ENCODE data around the gene ZNF488. TPM values are rescaled to one million over a fixed set of nuclear protein-coding genes. Genes with fewer than 3 reads are reported as not detected.
"Not testable (repeated sequence)": the region's sequence is repeated elsewhere in the genome, so short reads cannot be mapped to it uniquely, and the experiment has no call there.

ZNF488 gene
- 0.16 TPM for total RNA-seq
- long read RNA-seq: 0 reads

- intact Hi-C loops (cut with DNase I): no loop called here
- DNase-seq (ENCODE audit: low spot score): peak; percentile 90
Measured at GRCh38 chr10:47384148-47384921, at the start of gene ZNF488. ZNF488 (minus strand) TSS chr10:47384293; CDS start chr10:47368829, 15,464 bp downstream.

DNA sequence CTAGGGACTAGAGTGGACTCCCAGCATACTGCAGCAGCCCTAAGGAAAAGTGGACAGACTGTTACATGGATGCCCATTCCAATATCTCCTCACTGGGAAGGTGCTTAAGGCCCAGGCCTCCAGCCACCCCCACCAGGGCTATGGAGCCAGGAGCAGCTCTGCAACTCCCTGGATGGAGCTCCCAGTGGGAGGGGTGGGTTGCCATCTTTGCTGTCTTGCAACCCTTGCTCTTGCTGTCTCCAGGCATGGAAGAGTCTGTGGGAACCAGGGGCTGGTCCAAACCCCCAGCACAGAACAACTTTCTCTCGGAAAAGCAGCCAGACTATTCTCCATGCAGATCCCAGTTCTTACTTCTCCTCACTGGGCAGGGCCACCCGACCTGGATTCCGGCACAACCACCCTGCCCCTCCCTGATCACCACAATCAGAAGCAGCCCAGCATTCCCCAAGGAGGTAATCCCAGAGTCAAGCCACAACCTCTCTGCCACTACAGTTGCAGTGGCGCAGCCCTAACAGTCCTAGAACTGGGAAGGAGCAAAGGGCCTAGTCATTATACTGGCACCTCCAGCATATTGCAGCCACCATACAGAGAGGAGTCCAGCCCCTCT lies 41.8 kb upstream of the ZNF488 start:
- no peak for DNase-seq (ENCODE audit: low spot score)
- intact Hi-C loops (cut with DNase I): no loop called here

DNA sequence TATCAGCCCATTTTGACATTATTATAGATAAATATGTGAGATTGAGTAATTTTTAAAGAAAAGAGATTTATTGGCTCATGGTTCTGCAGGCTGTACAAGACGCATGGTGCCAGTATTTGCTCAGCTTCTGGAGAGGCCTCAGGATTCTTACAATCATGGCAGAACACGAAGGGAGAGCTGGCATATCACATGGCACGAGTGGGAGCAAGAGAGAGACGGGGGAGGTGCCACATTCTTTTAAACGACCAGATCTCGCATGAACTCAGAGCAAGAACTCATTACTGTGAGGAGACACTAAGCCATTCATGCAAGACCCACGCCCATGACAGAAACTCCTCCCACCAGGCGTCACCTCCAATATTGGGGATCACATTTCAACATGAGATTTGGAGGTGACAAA lies 40.1 kb upstream of the ZNF488 start:
- no peak for DNase-seq (ENCODE audit: low spot score)
- intact Hi-C loops (cut with DNase I): no loop called here

DNA sequence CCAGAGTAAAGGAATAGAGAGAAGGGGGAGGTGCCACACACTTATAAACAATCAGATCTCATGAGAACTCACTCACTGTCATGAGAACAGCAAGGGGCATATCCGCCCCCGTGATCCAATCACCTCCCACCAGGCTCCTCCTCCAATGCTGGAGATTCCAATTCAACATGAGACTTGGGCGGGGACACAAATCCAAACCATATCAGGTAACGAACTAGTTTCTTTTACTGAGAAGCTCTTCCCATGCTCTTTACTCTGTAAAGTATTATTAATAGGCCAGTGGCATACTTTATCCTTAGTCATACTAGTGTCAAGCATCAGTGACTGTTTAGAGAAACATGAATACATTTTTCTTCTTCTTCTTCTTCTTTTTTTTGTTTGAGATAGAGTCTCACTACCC lies 39.4 kb upstream of the ZNF488 start:
- no peak for DNase-seq (ENCODE audit: low spot score)
- intact Hi-C loops (cut with DNase I): no loop called here

DNA sequence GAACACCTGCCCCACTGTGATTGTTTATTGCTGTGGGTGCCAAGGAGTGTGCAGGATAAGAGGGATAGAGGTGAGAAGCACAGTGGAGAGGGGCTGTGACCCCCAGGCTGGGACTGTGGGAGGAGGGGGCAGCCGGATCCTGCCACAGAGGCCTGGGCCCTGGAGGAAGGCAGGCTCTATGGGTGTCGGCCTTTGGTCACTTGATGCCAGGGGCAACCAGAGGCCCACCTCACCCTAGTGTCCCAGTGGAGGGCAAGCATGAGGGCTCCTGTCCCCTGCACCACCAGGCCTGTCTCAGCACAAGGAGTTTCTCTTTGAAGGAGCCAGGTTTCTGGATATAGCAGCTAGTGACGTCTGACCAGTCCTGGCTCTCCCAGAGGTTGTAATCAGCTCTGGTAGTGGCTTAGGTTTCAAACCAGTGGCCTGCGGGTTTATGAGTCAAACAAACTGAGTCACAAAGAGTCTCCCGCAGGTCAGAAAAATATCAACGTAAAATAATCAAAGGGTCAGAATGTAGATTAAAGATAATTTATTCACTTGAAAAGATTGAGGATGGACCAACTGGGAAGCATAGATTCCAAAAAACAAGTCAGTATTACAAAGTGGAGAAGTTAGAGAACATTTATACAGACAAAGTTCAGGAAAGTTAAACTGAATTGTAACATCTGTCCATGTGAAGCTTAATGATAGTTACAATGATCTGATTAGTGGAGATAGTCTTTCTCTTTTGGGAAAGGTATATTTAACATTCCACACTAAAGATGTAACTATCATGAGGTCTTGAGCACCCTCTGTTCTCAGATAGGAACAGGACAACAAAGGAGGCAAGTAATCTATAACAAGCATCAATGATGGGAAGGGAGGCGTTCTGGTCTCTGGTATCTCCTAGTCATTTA lies 37.2 kb upstream of the ZNF488 start:
- intact Hi-C loops (cut with DNase I): no loop called here
- DNase-seq (ENCODE audit: low spot score): no peak

GRCh38 chr10:47420305-47421056 lies 36.4 kb upstream of the ZNF488 start:
- no peak for DNase-seq (ENCODE audit: low spot score)
- intact Hi-C loops (cut with DNase I): no loop called here

GRCh38 chr10:47419421-47419820 lies 35.3 kb upstream of the ZNF488 start:
- intact Hi-C loops (cut with DNase I): no loop called here

GRCh38 chr10:47418966-47419365 lies 34.9 kb upstream of the ZNF488 start:
- intact Hi-C loops (cut with DNase I): no loop called here
- DNase-seq (ENCODE audit: low spot score): no peak

More at GRCh38 chr10:47419421-47419820, 35.3 kb upstream of the ZNF488 start:
- DNase-seq (ENCODE audit: low spot score): no peak

DNA sequence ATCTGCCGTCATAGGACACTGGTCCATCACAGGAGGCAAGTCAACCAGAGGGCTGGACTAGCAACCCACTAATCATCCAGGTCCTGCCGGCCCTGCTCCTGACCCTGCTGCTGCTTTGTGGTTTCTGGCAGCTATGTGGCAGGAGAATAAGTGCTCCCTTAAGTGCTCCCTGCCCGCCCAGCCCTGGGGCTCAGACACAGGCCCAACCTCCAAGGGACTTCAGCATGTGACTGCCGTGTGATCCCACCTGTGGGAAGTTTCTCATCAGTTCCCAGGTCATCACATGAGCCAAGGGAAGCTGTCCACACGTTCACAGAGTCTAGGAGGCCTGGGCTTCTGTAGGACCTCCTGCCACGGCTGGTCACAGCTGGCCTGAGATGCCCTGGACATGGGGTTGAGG lies 34.2 kb upstream of the ZNF488 start:
- intact Hi-C loops (cut with DNase I): no loop called here
- DNase-seq (ENCODE audit: low spot score): no peak

- DNase-seq (ENCODE audit: low spot score): not testable (repeated sequence)
Measured at GRCh38 chr10:47416305-47417218, 32.5 kb upstream of the ZNF488 start.

DNA sequence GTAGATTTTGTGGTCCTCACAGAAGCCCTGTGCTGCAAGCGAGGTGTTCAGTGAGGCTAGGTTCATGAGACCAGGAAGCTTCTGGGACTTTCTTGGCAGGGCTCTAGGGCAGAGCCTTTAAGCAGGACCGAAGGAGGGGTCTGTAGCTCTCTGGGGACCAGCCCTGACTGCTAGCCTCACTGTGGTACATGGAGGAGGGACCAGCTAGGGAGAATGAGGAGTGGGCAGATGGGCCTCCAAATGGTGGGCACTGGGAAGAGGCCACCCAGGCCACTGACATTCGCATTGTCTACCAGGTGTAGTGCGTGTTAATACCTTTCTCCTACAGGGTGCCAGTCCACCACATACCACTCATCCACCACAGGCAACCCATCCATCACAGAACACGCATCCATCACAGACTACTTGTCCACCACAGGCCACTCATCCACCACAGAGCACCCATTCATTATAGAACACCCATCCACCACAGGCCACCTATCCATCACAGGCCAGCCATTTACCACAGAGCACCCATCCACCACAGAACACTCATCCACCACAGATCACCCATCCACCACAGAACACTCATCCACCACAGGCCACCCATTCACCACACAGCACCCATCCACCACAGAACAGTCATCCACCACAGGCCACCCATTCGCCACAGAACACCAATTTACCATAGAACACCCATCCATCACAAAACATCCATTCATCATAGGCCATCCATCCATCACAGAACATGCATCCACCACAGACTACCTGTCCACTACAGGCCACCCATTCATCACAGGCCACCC lies 31.6 kb upstream of the ZNF488 start:
- no peak for DNase-seq (ENCODE audit: low spot score)
- intact Hi-C loops (cut with DNase I): no loop called here

More at GRCh38 chr10:47416305-47417218, 32.5 kb upstream of the ZNF488 start:
- intact Hi-C loops (cut with DNase I): not testable (repeated sequence)

DNA sequence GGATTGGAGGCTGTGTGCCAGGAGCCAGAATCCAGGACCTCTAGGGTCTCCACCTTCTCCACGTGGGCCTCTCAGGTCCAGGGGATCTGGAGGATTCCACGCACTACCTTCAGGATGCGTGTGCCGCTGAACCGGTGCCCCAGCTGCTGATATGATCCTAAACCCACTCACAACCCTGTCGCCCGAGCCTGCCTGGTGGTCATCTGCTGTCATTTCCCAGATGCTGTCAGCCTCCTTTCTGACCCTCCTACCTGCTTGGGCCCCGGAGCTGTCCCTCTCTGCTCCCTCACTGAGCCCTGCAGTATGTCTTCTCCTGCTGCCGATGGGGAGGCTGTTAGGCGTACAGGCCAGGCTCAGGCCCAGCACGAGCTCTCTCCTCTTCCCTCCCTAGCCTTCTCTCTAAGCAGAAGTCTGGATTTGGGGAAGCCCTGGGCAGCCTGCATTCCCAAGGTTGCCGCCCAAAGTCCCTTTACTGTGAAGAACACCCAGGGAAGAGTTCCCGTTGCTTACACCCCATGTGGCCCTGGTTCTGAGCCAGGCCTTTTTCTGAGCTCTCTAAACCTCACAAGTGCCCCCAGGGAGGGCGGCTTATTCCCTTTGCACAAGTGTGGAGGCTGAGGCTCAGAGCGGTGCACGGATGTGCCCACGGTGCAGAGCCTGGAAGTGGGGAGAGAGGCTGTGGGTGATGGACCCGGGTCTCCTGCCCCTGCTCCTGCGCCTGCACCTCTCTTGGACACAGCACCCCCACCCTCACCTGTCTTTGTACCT lies 30.8 kb upstream of the ZNF488 start:
- DNase-seq (ENCODE audit: low spot score): no peak
- intact Hi-C loops (cut with DNase I): no loop called here

DNA sequence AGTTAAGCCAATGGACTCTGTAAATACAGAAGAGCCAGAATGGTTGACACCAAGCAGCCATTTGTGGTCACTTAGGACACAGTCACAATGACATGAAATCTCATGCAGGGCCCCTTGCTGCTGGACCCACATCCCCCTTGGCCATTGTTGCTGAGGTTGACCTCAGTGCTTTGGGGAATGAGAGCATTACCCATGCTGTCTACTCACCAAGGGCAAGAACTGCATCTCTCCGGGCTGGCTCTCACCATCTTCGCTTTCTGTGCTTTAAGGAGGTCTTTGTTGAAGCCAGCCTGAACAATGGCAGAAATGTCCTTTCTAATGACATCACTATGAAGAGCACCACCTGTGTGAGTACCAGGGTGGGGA lies 30.1 kb upstream of the ZNF488 start:
- intact Hi-C loops (cut with DNase I): no loop called here
- DNase-seq (ENCODE audit: low spot score): no peak

DNA sequence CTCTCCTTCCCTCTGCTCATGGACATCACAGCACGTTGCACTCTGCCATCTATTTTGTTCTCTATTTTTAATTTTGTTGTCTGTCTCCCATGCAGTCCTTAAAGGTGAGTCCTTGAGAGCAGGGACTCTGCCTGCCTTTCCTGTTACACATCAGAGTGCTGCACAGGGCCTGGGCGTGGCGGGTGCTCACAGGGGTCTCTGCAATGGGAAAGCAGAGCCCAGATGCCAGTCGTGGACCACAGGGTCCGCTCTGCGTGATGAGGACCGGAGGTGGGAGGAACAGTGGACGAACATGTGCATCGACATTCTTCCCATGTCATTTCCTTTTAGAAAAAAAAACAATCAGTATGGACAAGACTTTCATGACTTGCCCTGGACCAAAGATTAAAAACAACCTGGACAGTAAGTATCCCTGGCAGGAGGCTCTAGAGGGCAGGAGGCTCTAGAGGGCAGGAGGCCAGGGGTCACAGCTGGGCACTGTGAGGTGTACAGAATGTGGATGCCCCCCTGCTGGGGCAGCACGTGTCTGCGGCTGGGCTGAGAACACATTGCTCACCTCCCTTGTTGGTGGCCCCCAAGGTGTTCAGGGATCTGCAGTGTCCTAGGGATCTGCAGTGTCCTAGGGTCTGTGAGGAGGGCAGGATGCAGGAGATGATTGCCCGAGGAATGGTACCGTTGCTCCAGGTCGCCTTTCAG lies 29.6 kb upstream of the ZNF488 start:
- intact Hi-C loops (cut with DNase I): no loop called here

DNA sequence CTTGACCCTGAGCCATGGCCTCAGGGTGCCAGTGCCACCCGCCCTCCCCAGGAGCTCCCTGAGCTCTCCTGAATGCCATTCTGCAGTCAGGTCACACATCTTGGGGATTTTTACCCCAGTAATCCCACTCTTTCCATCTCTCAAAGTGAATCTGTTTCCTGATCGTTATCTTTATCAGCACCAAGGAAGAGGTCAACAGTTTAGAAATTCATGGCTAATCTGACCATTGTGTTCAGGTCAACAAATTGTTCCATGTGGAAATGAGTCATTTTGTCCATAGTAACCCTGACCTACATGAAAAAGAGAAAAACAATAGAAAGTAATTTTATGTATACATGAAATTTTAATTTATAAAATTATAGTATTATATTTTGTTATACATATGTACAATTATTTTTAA lies 28.8 kb upstream of the ZNF488 start:
- intact Hi-C loops (cut with DNase I): no loop called here
- DNase-seq (ENCODE audit: low spot score): no peak

More for the DNA sequence above, 29.6 kb upstream of the ZNF488 start:
- peak; percentile 62 for DNase-seq (ENCODE audit: low spot score)

DNA sequence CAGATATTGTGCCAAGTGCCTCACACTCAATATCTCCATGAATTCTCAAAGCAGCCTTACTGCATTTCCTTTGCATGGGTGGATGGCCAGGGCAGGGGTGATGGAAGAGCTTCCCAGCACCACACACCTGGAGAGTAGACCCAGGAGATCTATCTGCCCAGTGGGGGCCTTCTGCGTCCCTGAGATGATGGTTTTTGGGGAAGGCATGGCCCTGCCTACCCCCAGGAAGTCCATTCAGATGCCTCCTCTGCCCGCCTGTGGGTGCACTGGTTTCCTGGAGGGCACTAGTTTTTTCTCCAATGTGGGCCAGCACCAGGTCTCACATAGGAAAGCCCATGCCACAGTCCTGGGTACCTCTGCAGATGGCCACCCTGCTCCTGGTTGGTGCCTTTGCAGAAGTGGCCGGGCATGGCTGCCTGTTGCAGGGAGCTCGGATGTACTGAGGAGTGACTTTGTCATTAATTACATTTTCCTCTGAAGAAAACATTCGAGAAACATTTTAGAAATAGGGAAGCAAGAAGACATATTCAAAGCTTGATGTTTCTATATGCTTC lies 28.2 kb upstream of the ZNF488 start:
- no peak for DNase-seq (ENCODE audit: low spot score)

More for the DNA sequence above, 28.2 kb upstream of the ZNF488 start:
- intact Hi-C loops (cut with DNase I): no loop called here

All from cardiac septum (tissue), 1 donor.